ENCODE measurements around the gene ARID5B.

ARID5B gene

GRCh38 chr10:61882621-61883370 lies 18.7 kb upstream of the ARID5B start:
- no peak for DNase-seq (ENCODE audit: extremely low read depth in 1 of 2, low read depth in 1 of 2)

- DNase-seq (ENCODE audit: extremely low read depth in 1 of 2, low read depth in 1 of 2): no peak
These were observed 18.0 kb upstream of the ARID5B start for GRCh38 chr10:61883371-61884025.

- DNase-seq (ENCODE audit: extremely low read depth in 1 of 2, low read depth in 1 of 2): no peak
These were observed 13.7 kb upstream of the ARID5B start for GRCh38 chr10:61887772-61888171.

GRCh38 chr10:61888744-61889143 lies 12.8 kb upstream of the ARID5B start:
- no peak for DNase-seq (ENCODE audit: extremely low read depth in 1 of 2, low read depth in 1 of 2)

DNA sequence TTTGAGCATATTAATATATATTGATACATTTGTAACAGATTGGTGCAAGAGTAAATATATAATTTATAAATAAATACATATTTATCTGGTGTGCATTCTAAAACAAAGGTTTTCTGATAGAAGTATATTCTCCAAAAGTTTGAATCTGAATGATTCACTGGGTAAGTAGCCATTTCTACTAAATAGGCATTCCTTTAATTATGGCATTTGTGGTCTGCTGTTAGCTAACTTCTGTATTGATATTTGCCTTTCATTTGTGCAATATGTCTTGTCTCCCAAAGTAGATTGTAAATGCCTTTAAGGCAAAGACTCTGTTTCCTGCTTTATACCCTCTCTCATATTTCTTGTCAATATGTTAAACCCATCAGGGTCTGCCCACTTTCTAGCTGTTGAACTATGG lies 11.1 kb upstream of the ARID5B start:
- DNase-seq (ENCODE audit: extremely low read depth in 1 of 2, low read depth in 1 of 2): no peak

- DNase-seq (ENCODE audit: extremely low read depth in 1 of 2, low read depth in 1 of 2): no peak
These were observed 10.6 kb upstream of the ARID5B start for GRCh38 chr10:61890881-61891409.

DNA sequence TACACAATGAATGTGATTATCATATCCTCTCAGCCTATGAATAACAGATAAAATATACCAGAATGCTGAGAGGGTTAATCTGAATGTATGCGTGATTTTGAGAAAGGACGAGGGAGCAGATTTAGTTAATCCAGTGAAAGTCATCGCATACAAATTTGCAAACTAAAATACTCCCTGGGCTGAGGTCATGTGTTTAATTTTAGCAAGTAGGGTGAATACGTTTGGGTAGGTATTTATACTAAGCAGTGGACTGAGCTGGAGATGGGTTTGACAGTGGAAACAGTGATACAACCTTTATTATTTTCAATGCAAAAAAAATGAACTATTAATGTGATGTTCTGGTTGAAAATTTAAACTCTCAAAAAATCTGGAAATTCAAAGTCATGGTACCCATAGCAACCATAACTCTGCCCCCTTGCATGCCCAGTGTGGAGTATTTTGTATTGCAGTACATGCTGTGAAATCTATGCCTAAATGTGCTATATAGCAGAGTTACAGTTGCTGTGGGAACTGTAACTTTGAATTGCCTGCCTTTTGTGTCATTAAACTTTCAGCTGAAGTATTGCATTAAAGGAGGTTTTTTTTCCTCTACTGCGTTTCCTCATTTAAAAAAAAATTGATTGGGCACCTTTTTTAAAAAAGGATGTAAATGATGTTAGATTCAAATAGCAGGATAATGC lies 9.5 kb upstream of the ARID5B start:
- no peak for DNase-seq (ENCODE audit: extremely low read depth in 1 of 2, low read depth in 1 of 2)

DNA sequence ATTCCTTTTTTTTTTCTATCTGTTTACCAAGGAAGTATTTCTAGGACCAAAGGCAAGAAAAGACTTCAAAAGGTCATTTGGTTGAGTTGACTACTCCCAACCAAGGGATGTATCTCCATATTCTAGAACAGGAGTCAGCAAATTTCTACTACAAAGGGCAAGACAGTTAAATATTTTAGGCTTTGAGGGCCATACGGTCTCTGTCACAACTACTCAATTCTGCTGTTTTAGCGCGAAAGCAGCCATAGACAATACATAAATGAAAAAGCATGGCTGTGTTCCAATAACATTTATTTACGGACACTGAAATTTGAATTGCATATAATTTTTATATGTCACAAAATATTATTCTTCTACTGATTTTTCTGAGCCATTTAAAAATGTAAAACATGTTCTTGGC lies 8.5 kb upstream of the ARID5B start:
- DNase-seq (ENCODE audit: extremely low read depth in 1 of 2, low read depth in 1 of 2): no peak

DNA sequence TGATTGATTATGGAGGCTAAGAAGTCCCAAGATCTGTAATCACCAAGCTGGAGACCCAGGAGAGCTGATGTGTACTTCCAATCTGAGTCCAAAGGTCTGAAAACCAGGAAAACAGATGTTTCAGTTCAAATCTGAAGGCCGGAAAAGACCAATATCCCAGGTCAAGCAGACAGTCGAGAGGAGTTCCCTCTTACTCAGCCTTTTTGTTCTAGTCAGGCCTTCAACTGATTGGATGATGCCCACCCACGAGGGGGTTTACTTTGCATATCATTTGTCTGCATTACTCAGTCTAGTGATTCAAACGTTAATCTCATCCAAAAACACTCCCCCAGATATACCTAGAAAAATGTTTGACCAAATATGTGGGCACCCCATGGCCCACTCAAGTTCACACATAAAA lies 7.4 kb upstream of the ARID5B start:
- no peak for DNase-seq (ENCODE audit: extremely low read depth in 1 of 2, low read depth in 1 of 2)

DNA sequence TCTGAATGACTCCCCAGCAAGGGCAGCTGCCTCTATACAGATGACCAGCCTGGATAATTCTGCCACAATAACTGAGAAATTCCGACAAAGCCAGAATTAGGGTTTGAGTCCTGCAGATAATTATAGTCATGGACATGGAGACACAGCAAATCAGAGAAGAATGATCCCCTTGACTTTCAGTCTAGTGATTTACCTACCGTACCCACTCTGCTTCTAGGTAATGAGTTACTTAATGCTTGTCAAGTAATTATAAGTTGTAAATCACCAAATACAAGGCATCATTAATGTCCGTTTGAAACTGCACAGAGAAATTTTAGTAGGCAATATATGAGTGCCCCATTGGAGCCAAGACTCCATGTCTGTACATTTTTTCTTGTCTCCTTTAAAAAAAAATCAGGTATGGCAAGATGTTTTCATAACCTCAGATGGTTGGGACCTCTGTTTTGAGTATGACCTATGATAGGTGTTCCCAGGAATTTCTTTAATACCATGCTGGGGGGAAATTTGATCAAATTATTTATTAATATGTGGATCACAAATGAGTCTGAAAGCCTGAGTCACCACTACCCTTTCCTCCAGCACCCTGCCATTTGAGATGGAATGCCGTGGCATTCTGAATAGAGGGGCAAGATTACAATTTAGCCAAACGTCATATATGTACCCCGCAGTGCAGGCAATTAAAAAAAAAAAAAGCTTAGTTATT lies 5.5 kb upstream of the ARID5B start:
- no peak for DNase-seq (ENCODE audit: extremely low read depth in 1 of 2, low read depth in 1 of 2)

DNA sequence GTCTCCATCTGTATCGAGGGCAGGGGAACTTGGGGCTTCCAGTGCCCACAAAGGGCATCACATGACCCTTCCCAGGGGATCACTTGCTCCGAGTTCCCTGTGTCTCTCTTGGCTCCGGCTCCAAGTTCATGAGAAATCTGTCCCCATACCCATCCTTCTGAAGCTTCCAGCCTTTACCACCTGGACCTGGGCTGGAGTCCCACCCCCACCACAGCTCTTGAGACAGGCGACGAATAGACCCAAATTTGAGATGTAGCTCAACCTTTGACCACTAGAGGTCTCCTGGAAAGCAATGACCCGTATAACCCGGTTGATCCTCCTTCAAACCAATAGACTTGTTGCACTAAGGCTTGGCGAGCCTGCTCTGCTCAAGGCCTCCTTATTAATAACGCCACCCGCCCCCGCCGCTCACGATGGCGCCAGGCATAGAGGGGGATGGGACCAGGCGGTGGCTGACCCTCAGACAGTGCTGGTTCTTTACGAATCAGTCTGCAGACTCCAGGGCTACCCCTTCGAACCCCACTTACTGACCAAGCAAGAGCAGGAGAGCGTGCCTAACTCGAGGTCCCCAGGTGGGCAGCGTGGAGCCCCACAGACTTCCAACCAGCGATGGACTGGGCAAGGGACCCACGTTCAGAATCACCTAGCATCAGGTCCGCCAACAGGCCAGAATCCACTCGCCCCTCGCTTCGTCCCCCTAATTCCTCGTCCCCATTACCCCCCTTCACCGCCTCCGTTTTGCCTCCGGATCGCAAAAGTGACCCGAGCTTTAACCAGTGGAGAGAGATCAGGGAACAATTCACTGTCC lies 4.4 kb upstream of the ARID5B start:
- DNase-seq (ENCODE audit: extremely low read depth in 1 of 2, low read depth in 1 of 2): no peak

DNA sequence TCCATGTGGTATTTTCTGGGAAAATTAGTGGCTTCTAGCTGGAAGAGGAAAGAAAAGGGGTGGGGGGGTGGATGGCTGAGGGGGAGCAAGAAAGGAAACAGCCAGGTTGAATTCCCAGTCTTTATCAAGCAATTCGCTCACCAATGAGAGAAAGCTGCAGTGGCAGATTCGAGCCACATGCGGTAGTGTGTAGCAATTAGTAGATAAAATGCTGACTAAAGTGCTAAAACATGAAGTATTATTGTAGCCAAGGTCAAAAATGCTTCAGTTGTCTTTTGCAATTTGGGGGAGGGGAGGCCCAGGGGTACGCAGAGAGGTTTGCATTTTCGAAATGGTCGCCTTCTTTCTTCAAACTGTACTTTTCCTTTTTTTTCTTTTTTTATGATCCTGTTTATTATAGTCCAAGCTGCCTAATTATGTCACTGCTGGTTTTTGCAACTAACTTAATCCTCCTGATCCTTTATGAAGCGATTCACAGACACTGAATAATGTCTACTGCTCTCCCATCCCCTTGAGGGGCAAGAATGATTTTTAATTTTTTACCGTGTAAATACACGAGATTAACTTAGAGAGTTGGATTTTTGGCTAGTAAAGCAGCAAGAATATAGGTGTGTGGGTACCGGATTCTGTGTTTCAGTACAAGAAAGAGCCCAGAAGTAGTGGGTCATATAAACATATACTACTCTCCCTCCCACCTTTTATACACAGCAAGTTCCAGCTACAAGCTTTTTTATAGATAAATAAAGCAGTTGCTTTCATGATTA lies 3.6 kb upstream of the ARID5B start:
- no peak for DNase-seq (ENCODE audit: extremely low read depth in 1 of 2, low read depth in 1 of 2)

DNA sequence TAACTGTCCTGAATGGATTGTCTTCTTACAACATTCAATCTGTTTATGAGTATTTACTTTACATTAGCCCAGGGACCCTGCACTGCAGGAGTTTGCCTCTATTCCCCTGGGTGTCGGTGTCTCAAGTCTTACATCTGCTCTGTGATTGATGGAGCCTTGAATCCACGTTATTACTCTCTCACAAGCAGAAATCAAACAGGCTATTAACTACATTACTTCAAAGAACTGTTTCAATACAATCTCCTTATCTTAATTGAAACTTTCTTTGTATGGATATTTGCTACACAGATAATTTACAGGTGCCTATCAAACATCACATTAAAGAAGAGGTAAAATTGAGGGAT lies 3.1 kb upstream of the ARID5B start:
- DNase-seq (ENCODE audit: extremely low read depth in 1 of 2, low read depth in 1 of 2): no peak

GRCh38 chr10:61899069-61899531 lies 2.4 kb upstream of the ARID5B start:
- DNase-seq (ENCODE audit: extremely low read depth in 1 of 2, low read depth in 1 of 2): no peak

GRCh38 chr10:61899663-61899996 lies 1.9 kb upstream of the ARID5B start:
- no peak for DNase-seq (ENCODE audit: extremely low read depth in 1 of 2, low read depth in 1 of 2)

- DNase-seq (ENCODE audit: extremely low read depth in 1 of 2, low read depth in 1 of 2): no peak
These were observed 1.3 kb upstream of the ARID5B start for GRCh38 chr10:61899997-61900828.

GRCh38 chr10:61901829-61902444 lies 438 bp downstream of the ARID5B start:
- no peak for DNase-seq (ENCODE audit: extremely low read depth in 1 of 2, low read depth in 1 of 2)

DNA sequence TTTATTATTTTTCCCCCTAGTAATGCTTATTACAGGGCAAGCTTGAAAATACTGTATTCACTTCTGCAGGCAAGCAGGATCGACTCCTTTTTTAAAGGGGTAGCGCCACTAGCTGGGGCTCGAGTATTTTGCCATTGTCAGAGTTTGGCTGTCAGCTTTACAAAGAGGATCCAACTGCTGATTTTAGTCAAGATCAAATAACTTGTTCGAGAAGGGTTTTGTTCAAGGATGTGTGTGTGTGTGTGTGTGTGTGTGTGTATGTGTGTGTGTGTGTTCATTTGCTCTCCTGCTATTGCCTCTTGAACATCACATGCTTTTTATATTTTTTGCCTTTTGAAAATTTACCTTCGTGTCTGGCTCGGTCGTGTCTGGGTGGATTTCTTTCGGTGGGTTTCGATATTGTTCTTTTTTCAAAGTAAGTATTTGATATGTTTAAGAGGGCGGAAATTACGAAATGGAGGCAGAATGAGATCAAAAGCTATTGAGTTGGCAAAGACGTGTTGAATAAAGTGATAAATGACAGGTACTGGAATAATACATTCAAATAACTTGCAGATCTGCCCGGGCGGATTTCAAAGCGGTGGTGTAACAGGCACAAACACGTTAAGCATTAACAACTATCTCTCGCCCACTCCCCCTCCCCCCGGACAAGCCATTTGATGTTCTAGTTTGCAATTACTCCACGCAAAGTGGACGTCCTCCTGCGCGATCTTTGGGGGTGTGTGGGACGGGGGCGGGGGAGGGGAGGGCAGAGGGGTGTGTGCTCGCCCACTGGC lies 1.1 kb downstream of the ARID5B start:
- DNase-seq (ENCODE audit: extremely low read depth in 1 of 2, low read depth in 1 of 2): peak; percentile 38 to 59
